Neural crest cell (in vitro differentiated cells): ENCODE measurements around the gene ACOT8. TPM values are rescaled to one million over a fixed set of nuclear protein-coding genes. Genes with fewer than 3 reads are reported as not detected.

Experiments used
- DNase-seq: peaks from one replicate; pipeline ENCODE4 v3.0.0; 2021; ENCODE audit warnings: low read depth, mixed read lengths, low spot score
- H3K27ac Mint-ChIP-seq: one replicate; pipeline ENCODE4 v1.8.0; 2021; ENCODE audit warnings: mild to moderate bottlenecking, mixed read lengths; ENCODE audit not compliant: unreplicated experiment
- H3K27me3 Mint-ChIP-seq: 2 replicates; pipeline ENCODE4 v1.8.0; 2021; ENCODE audit warnings: low read depth, mild to moderate bottlenecking, mixed read lengths
- H3K36me3 Mint-ChIP-seq: 2 replicates; pipeline ENCODE4 v1.8.0; 2021; ENCODE audit warnings: low read depth, mild to moderate bottlenecking, mixed read lengths
- H3K4me1 Mint-ChIP-seq: 2 replicates; pipeline ENCODE4 v1.8.0; 2021; ENCODE audit warnings: mixed read lengths
- H3K4me3 Mint-ChIP-seq: one replicate; pipeline ENCODE4 v1.8.0; 2021; ENCODE audit warnings: mild to moderate bottlenecking, mixed read lengths
- H3K9me3 Mint-ChIP-seq: 2 replicates; pipeline ENCODE4 v1.8.0; 2021; ENCODE audit warnings: mixed read lengths
- total RNA-seq: library from RNA; stranded (reverse); gene quantifications from 2 replicates; pipeline ENCODE4 v1.2.1, GENCODE V29; 2021
- TF ChIP-seq, protein P1 (sequence below): fragments of 200-600 bp; sonication (generic); conservative IDR thresholded peaks from 2 replicates; pipeline ENCODE4 v1.5.0; 2021; ENCODE audit warnings: antibody characterized with exemption, mild to moderate bottlenecking

The ACOT8 gene
- total RNA-seq, 1 donor from 2014 or later, result 14.5 TPM

DNA sequence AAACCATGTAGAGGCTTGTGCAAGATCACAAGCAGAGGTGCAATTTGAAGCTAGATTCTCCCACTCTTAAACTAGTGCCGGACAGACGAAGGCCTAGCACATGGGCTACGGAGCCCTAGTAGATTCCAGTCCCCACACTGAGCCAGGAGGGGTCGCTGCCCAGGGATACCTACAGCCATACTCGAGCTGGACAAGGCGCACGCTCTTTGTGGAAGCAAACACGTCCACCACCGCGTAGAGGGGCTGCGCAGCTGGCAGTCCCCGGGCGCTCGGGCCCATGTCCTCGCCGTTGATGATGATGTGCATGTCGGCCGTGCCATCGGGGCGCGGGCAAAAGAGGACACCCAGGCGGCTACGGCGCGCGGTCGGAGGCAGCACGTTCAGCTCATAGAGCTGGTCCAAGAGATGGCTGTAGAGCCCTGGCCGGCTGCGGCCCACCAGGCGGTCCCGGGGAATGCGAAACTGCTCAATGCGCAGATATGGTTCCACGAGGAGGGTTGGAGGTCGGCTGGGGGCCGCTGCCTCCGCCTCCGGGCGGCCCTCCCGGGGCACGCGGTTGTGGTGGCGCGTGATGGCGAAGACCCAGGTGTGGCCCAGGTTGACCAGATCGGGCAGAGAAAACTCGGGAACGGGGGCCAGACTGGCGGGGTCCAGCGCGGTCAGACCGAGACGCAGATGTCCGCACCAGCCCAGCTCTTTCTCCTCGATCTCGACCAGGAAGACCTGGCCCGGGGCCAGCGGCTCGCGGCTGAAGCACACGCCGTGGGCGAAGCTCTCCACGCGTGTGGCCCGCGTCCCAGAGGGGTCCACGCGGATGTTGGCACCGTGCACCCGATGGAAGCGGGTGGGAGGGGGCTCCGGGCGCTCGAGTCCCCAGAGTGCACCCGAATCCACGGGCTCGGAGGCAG lies 33.1 kb upstream of the ACOT8 start:
- DNase-seq, result peak; percentile 80
- Mint-ChIP-seq H3K36me3 (no peaks in the 10 kb centered on the region), H3K27ac (peak overlapping the region; percentile 84), H3K9me3 (no peaks in the 10 kb centered on the region), H3K4me3 (peak overlapping the region; percentile 97), H3K27me3 (peaks cover 14% of the 10 kb centered on the region), H3K4me1 (peaks cover 24% of the 10 kb centered on the region)
- TF ChIP-seq, protein P1, sequence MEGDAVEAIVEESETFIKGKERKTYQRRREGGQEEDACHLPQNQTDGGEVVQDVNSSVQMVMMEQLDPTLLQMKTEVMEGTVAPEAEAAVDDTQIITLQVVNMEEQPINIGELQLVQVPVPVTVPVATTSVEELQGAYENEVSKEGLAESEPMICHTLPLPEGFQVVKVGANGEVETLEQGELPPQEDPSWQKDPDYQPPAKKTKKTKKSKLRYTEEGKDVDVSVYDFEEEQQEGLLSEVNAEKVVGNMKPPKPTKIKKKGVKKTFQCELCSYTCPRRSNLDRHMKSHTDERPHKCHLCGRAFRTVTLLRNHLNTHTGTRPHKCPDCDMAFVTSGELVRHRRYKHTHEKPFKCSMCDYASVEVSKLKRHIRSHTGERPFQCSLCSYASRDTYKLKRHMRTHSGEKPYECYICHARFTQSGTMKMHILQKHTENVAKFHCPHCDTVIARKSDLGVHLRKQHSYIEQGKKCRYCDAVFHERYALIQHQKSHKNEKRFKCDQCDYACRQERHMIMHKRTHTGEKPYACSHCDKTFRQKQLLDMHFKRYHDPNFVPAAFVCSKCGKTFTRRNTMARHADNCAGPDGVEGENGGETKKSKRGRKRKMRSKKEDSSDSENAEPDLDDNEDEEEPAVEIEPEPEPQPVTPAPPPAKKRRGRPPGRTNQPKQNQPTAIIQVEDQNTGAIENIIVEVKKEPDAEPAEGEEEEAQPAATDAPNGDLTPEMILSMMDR, result peak; percentile 77

- Mint-ChIP-seq H3K27me3 (peaks cover 14% of the 10 kb centered on the region), H3K36me3 (peaks cover 2% of the 10 kb centered on the region)
- TF ChIP-seq, protein P1, result no peak
Measured at GRCh38 chr20:45888681-45889080, 31.5 kb upstream of the ACOT8 start.

DNA sequence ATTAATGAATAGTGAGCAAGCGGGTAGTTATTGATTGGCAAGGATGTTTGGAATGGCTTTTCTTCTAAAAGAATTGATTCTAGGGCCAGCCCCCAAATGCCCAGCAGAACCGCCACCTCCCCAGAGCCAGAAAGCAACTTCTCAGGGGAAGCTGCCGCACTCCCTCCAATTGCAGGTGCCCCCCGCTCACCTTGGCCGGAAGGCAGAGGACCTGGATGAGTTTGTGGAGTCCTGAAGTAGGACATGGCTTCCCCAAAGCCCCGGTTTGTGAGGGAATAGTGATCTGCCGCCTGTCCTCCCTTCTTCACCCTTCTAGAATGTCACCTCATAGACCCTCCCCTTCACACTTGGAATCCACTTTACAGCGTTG lies 30.1 kb upstream of the ACOT8 start, which contains the start of gene SPATA25:
Gene SPATA25, minus strand, starts transcription at position 277 of the 370 bp plus-strand sequence. Its CDS starts 32 bp downstream, at position 245.
- Mint-ChIP-seq H3K4me1 (peaks cover 20% of the 10 kb centered on the region), H3K9me3 (no peaks in the 10 kb centered on the region), H3K4me3 (peak within 1 kb of the TSS; percentile 51), H3K36me3 (peaks cover 2% of the 10 kb centered on the region), H3K27ac (no peak within 1 kb of the TSS), H3K27me3 (peaks cover 10% of the 10 kb centered on the region)
- TF ChIP-seq, protein P1, result no peak
- no peak for DNase-seq

More at GRCh38 chr20:45888681-45889080, 31.5 kb upstream of the ACOT8 start:
- Mint-ChIP-seq H3K4me1 (peaks cover 18% of the 10 kb centered on the region), H3K4me3 (peak overlapping the region; percentile 51), H3K9me3 (no peaks in the 10 kb centered on the region), H3K27ac (no peak overlapping the region)
- no peak for DNase-seq

GRCh38 chr20:45886590-45887345 lies 29.6 kb upstream of the ACOT8 start:
- DNase-seq, result no peak
- TF ChIP-seq, protein P1, result no peak
- H3K27ac Mint-ChIP-seq, result no peak overlapping the region
- peaks cover 19% of the 10 kb centered on the region for H3K4me1 Mint-ChIP-seq
- H3K27me3 Mint-ChIP-seq, result peaks cover 8% of the 10 kb centered on the region
- peaks cover 2% of the 10 kb centered on the region for H3K36me3 Mint-ChIP-seq
- no peaks in the 10 kb centered on the region for H3K9me3 Mint-ChIP-seq
- H3K4me3 Mint-ChIP-seq, result peak overlapping the region; percentile 44

GRCh38 chr20:45883100-45883469 lies 25.9 kb upstream of the ACOT8 start:
- Mint-ChIP-seq H3K9me3 (no peaks in the 10 kb centered on the region), H3K36me3 (peaks cover 2% of the 10 kb centered on the region), H3K4me3 (peak overlapping the region; percentile 86), H3K27ac (no peak overlapping the region), H3K4me1 (peaks cover 20% of the 10 kb centered on the region), H3K27me3 (no peaks in the 10 kb centered on the region)
- DNase-seq, result no peak
- TF ChIP-seq, protein P1, result no peak
